Forelimb muscle (tissue), 1 donor: Measurements from ENCODE around the gene DGKG. TPM values are rescaled to one million over a fixed set of nuclear protein-coding genes. Genes with fewer than 3 reads are reported as not detected.

ENCODE experiments used
- DNase-seq: peaks from one replicate; pipeline ENCODE4 v3.0.0-alpha.2; 2013; ENCODE audit warnings: low read depth
- polyA plus RNA-seq: library from polyadenylated mRNA; unstranded; fragments of 120-200 nt; gene quantifications from one replicate; pipeline ENCODE4 v1.2.1, GENCODE V29; 2013; ENCODE audit not compliant: insufficient read length

Gene DGKG
- polyA plus RNA-seq, 1 donor: 3.1 TPM

- no peak for DNase-seq
Measured at GRCh38 chr3:186173224-186173815, 188.7 kb downstream of the DGKG start.

GRCh38 chr3:186172353-186172752, 189.7 kb downstream of the DGKG start:
- no peak for DNase-seq

- DNase-seq: no peak
Measured at GRCh38 chr3:186171521-186171920, 190.5 kb downstream of the DGKG start.

- DNase-seq: no peak
Measured at GRCh38 chr3:186170516-186170915, 191.5 kb downstream of the DGKG start.

GRCh38 chr3:186169379-186169778, 192.7 kb downstream of the DGKG start:
- no peak for DNase-seq

- no peak for DNase-seq
Measured at GRCh38 chr3:186168976-186169375, 193.1 kb downstream of the DGKG start.

GRCh38 chr3:186167646-186168395, 194.2 kb downstream of the DGKG start:
- DNase-seq: no peak

GRCh38 chr3:186166491-186167288, 195.3 kb downstream of the DGKG start:
- no peak for DNase-seq

GRCh38 chr3:186166036-186166435, 196.0 kb downstream of the DGKG start:
- no peak for DNase-seq

GRCh38 chr3:186165331-186165730, 196.7 kb downstream of the DGKG start:
- no peak for DNase-seq

- no peak for DNase-seq
Measured at GRCh38 chr3:186164696-186165095, 197.3 kb downstream of the DGKG start.

GRCh38 chr3:186162221-186162620, 199.8 kb downstream of the DGKG start:
- no peak for DNase-seq

GRCh38 chr3:186160691-186161243, 201.3 kb downstream of the DGKG start:
- no peak for DNase-seq

GRCh38 chr3:186154641-186155040, 207.4 kb downstream of the DGKG start:
- no peak for DNase-seq

- no peak for DNase-seq
Measured at GRCh38 chr3:186152889-186153292, 209.1 kb downstream of the DGKG start.

- DNase-seq: no peak
Measured at GRCh38 chr3:186152361-186152798, 209.7 kb downstream of the DGKG start.

GRCh38 chr3:186151077-186151971, 210.7 kb downstream of the DGKG start:
- DNase-seq: no peak

GRCh38 chr3:186150041-186150830, 211.8 kb downstream of the DGKG start:
- DNase-seq: no peak

GRCh38 chr3:186149319-186149960, 212.6 kb downstream of the DGKG start:
- DNase-seq: no peak

- no peak for DNase-seq
Measured at GRCh38 chr3:186144257-186144656, 217.8 kb downstream of the DGKG start.
